Measurements from ENCODE around the gene CHST9. TPM values are rescaled to one million over a fixed set of nuclear protein-coding genes. Genes with fewer than 3 reads are reported as not detected.
"Not testable (repeated sequence)": the region's sequence is repeated elsewhere in the genome, so short reads cannot be mapped to it uniquely, and the experiment has no call there.

The CHST9 gene, protein sequence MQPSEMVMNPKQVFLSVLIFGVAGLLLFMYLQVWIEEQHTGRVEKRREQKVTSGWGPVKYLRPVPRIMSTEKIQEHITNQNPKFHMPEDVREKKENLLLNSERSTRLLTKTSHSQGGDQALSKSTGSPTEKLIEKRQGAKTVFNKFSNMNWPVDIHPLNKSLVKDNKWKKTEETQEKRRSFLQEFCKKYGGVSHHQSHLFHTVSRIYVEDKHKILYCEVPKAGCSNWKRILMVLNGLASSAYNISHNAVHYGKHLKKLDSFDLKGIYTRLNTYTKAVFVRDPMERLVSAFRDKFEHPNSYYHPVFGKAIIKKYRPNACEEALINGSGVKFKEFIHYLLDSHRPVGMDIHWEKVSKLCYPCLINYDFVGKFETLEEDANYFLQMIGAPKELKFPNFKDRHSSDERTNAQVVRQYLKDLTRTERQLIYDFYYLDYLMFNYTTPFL
- total RNA-seq (2013): not detected
- polyA plus RNA-seq: not detected
- not detected in 2 replicates for polyA minus RNA-seq
- total RNA-seq: 0 to 3.0 (median 0.06) reads per million in 11 experiments

DNA sequence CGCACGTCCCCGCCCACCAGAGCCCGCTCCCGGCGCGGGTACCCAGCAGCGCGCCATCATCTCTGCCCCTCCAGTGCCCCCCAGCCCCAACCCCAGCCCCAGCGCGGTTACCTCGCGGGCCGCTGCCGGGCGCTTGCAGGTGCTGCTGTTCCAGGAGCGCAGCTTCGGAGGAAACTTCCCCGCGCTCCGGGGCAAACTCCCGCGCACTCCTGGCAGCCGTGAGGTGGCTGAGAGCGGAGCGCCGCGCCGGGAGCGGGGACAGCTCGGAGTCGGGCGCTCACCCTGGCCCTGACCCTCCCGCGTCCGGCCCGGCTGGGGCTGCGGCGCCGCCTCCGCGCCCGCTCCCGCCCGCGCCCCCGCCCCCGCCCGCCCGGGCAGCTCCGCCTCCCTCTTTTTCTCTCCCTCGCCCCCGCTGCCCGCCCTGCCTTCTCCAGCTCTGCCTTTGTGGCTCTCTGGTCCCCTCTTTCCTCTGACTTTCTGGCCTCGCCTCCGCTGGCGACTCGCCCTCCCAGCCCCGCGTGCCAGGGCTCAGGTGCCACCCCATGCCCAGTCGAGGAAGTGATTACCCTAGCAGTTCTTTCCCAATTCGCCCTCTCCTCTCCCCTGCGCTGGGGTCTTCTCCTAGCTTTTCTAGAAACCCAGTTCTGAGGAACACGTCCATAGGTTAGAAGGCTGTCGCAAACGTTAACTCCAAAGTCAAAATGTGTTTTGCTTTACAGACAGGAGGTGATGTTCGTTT is at the start of gene CHST9:
CHST9 (minus strand) TSS at position 284 of the 739 bp plus-strand sequence. CDS start 42,499 bp downstream, outside the sequence.
- Mint-ChIP-seq H3K27ac (no peak within 1 kb of the TSS), H3K27me3 (ENCODE audit: low read depth in 3 of 3) (peaks cover 28 to 46% (median 32%) of the 10 kb centered on the region in 3 donors), H3K36me3 (peaks cover 0 to 3% of the 10 kb centered on the region in 2 donors), H3K9me3 (peaks cover 0 to 10% (median 3%) of the 10 kb centered on the region in 7 donors), H3K4me3 (peak within 1 kb of the TSS in 1 of 2 donors; percentile 78), H3K4me1 (no peaks in the 10 kb centered on the region)
- peaks cover 27 to 37% of the 10 kb centered on the region in 2 donors for H3K27me3 ChIP-seq (ENCODE audit: control insufficient read depth in 2 of 2, insufficient read depth in 2 of 2, low read length in 2 of 2)
- no peaks in the 10 kb centered on the region for H3K4me1 ChIP-seq (ENCODE audit: control insufficient read depth in 1 of 2, insufficient read depth in 2 of 2, low read length in 2 of 2)
- no peak within 1 kb of the TSS for H3K27ac ChIP-seq (ENCODE audit: low read depth in 1 of 2, low read length in 2 of 2)
- H3K4me2 ChIP-seq (replicated peaks; ENCODE audit: extremely low read depth, low read length, poor library complexity, severe bottlenecking): no peak within 1 kb of the TSS
- no peak within 1 kb of the TSS for H2AFZ ChIP-seq (ENCODE audit: insufficient read depth, low read depth, low read length, poor library complexity, severe bottlenecking)
- H3K9me3 ChIP-seq (replicated peaks in 1 of 2; ENCODE audit: control insufficient read depth in 1 of 2, insufficient read depth in 1 of 2, low read length in 2 of 2): peaks cover 0 to 7% of the 10 kb centered on the region in 2 donors
- no peak for DNase-seq
- 2% methylated on average over 30 of the region's 67 CpGs for WGBS (ENCODE audit: insufficient coverage)
- intact Hi-C loops (cut with micrococcal nuclease): no loop called here
- no peaks in the 10 kb centered on the region for H3K79me2 ChIP-seq (ENCODE audit: insufficient read depth, low read length)
- H3K4me3 ChIP-seq (replicated peaks in 1 of 3; ENCODE audit: low read depth in 2 of 3, low read length in 3 of 3): no peak within 1 kb of the TSS
- TF ChIP-seq, protein P1, sequence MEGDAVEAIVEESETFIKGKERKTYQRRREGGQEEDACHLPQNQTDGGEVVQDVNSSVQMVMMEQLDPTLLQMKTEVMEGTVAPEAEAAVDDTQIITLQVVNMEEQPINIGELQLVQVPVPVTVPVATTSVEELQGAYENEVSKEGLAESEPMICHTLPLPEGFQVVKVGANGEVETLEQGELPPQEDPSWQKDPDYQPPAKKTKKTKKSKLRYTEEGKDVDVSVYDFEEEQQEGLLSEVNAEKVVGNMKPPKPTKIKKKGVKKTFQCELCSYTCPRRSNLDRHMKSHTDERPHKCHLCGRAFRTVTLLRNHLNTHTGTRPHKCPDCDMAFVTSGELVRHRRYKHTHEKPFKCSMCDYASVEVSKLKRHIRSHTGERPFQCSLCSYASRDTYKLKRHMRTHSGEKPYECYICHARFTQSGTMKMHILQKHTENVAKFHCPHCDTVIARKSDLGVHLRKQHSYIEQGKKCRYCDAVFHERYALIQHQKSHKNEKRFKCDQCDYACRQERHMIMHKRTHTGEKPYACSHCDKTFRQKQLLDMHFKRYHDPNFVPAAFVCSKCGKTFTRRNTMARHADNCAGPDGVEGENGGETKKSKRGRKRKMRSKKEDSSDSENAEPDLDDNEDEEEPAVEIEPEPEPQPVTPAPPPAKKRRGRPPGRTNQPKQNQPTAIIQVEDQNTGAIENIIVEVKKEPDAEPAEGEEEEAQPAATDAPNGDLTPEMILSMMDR (IDR thresholded peaks at IDR 0.05): no peak
- no peaks in the 10 kb centered on the region for H4K20me1 ChIP-seq (ENCODE audit: insufficient read depth, low read length)
- H3K36me3 ChIP-seq (replicated peaks in 1 of 2; ENCODE audit: control insufficient read depth in 1 of 2, insufficient read depth in 2 of 2, low read length in 2 of 2): no peaks in the 10 kb centered on the region
- H3K9ac ChIP-seq (ENCODE audit: insufficient read depth, low read length, poor library complexity, severe bottlenecking): no peak within 1 kb of the TSS

DNA sequence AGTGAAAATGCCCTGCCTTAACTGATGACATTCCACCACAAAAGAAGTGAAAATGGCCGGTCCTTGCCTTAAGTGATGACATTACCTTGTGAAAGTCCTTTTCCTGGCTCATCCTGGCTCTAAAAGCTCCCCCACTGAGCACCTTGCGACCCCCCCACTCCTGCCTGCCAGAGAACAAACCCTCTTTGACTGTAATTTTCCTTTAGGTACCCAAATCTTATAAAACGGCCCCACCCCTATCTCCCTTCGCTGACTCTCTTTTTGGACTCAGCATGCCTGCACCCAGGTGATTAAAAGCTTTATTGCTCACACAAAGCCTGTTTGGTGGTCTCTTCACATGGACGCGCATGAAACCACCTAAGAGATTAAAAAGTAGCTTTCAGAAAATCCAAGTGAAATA is 47.2 kb upstream of the CHST9 start:
- H3K27me3 ChIP-seq (ENCODE audit: control insufficient read depth in 2 of 2, insufficient read depth in 2 of 2, low read length in 2 of 2); H3K4me2 ChIP-seq (replicated peaks; ENCODE audit: extremely low read depth, low read length, poor library complexity, severe bottlenecking); H3K4me1 Mint-ChIP-seq; intact Hi-C loops (cut with micrococcal nuclease); H3K4me3 ChIP-seq (replicated peaks in 1 of 3; ENCODE audit: low read depth in 2 of 3, low read length in 3 of 3); H4K20me1 ChIP-seq (ENCODE audit: insufficient read depth, low read length); H3K36me3 ChIP-seq (replicated peaks in 1 of 2; ENCODE audit: control insufficient read depth in 1 of 2, insufficient read depth in 2 of 2, low read length in 2 of 2); H3K4me1 ChIP-seq (ENCODE audit: control insufficient read depth in 1 of 2, insufficient read depth in 2 of 2, low read length in 2 of 2); H3K9me3 ChIP-seq (replicated peaks in 1 of 2; ENCODE audit: control insufficient read depth in 1 of 2, insufficient read depth in 1 of 2, low read length in 2 of 2); H3K27ac ChIP-seq (ENCODE audit: low read depth in 1 of 2, low read length in 2 of 2); H3K27me3 Mint-ChIP-seq (ENCODE audit: low read depth in 3 of 3); H2AFZ ChIP-seq (ENCODE audit: insufficient read depth, low read depth, low read length, poor library complexity, severe bottlenecking); H3K36me3 Mint-ChIP-seq; H3K4me3 Mint-ChIP-seq; H3K9me3 Mint-ChIP-seq; DNase-seq; H3K79me2 ChIP-seq (ENCODE audit: insufficient read depth, low read length); H3K27ac Mint-ChIP-seq; H3K9ac ChIP-seq (ENCODE audit: insufficient read depth, low read length, poor library complexity, severe bottlenecking): not testable (repeated sequence)
- WGBS (ENCODE audit: insufficient coverage): no CpG with 5 or more reads among the region's 6 CpGs

- DNase-seq; H3K27ac ChIP-seq (ENCODE audit: low read depth in 1 of 2, low read length in 2 of 2); H4K20me1 ChIP-seq (ENCODE audit: insufficient read depth, low read length); H3K4me3 ChIP-seq (replicated peaks in 1 of 3; ENCODE audit: low read depth in 2 of 3, low read length in 3 of 3); H3K79me2 ChIP-seq (ENCODE audit: insufficient read depth, low read length); H2AFZ ChIP-seq (ENCODE audit: insufficient read depth, low read depth, low read length, poor library complexity, severe bottlenecking); H3K4me2 ChIP-seq (replicated peaks; ENCODE audit: extremely low read depth, low read length, poor library complexity, severe bottlenecking); H3K4me1 Mint-ChIP-seq; H3K9ac ChIP-seq (ENCODE audit: insufficient read depth, low read length, poor library complexity, severe bottlenecking); H3K36me3 ChIP-seq (replicated peaks in 1 of 2; ENCODE audit: control insufficient read depth in 1 of 2, insufficient read depth in 2 of 2, low read length in 2 of 2); H3K4me3 Mint-ChIP-seq; H3K4me1 ChIP-seq (ENCODE audit: control insufficient read depth in 1 of 2, insufficient read depth in 2 of 2, low read length in 2 of 2); H3K27ac Mint-ChIP-seq; H3K27me3 Mint-ChIP-seq (ENCODE audit: low read depth in 3 of 3); H3K36me3 Mint-ChIP-seq; intact Hi-C loops (cut with micrococcal nuclease); H3K9me3 ChIP-seq (replicated peaks in 1 of 2; ENCODE audit: control insufficient read depth in 1 of 2, insufficient read depth in 1 of 2, low read length in 2 of 2); H3K9me3 Mint-ChIP-seq; H3K27me3 ChIP-seq (ENCODE audit: control insufficient read depth in 2 of 2, insufficient read depth in 2 of 2, low read length in 2 of 2): not testable (repeated sequence)
- WGBS (ENCODE audit: insufficient coverage): 73% methylated on average over 6 of the region's 6 CpGs
Measured at GRCh38 chr18:27231671-27232070, 46.6 kb upstream of the CHST9 start.
